Muscle layer of colon (tissue), 2 donors: ENCODE data around the gene SEMA4G.
"Not testable (repeated sequence)": the region's sequence is repeated elsewhere in the genome, so short reads cannot be mapped to it uniquely, and the experiment has no call there.

ENCODE experiments used
- H3K27ac ChIP-seq: one replicate; pipeline ENCODE4 v1.7.0; 2013; ENCODE audit warnings: low read depth, mild to moderate bottlenecking, low read length, moderate library complexity
- H3K27me3 ChIP-seq, 2 donors: one replicate each; pipeline ENCODE4 v1.7.0; 2013; ENCODE audit warnings: low read length in 2 of 2, mild to moderate bottlenecking in 2 of 2; ENCODE audit not compliant: insufficient read depth in 2 of 2, control insufficient read depth in 1 of 2
- H3K36me3 ChIP-seq: one replicate; pipeline ENCODE4 v1.7.0; 2013; ENCODE audit warnings: mild to moderate bottlenecking, low read length; ENCODE audit not compliant: insufficient read depth
- H3K4me1 ChIP-seq: one replicate; pipeline ENCODE4 v1.7.0; 2013; ENCODE audit warnings: mild to moderate bottlenecking, low read length; ENCODE audit not compliant: insufficient read depth
- H3K4me3 ChIP-seq, 2 donors: one replicate each; pipeline ENCODE4 v1.7.0; 2013; ENCODE audit warnings: low read length in 2 of 2, low read depth in 1 of 2, mild to moderate bottlenecking in 1 of 2, moderate library complexity in 1 of 2
- H3K9ac ChIP-seq: one replicate; pipeline ENCODE4 v1.7.0; 2013; ENCODE audit warnings: low read length
- H3K9me3 ChIP-seq: one replicate; pipeline ENCODE4 v1.7.0; 2013; ENCODE audit warnings: mild to moderate bottlenecking, low read length
- donor health status: abdominal sarcoma.
- donor health status: Adenocarcinoma of cecum.

Gene SEMA4G

DNA sequence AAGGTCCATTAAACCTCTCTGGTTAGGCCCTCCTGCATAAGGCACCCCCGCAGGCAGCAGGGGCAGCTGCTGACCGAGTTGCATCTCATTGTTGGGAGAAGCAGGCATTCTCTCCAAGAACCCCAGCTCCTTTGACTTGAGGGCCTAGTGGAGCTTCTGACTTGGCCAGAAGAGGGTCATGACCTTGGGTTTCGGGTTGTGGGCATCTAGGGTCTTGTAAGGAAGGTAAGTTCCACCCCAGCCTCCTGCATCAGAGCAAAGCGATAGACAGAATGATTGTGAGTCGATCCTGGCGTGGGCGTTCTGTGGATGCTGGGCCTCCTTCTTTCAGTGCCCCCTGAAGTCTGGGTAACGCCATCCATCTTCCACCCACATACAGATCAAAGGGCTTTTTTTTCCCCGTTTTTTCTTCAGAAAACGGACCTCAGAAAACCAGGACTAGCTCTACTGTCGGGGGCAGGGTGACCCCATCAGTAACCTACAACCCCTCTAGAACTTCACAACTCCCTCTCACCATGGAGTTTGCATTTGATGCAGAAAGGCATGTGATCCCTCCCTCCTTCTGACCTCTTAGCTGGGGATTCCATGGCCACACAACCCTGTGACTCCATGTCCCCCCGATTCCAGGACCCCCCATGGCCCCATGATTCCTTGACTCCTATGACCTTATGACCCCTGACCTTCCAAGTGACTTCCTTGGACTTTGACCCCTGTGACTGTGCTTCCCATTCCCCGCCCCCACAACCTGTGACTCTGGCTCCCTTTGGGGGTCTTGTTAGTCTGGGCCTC lies 3.0 kb downstream of the SEMA4G start:
- H3K4me1 ChIP-seq, result peaks cover 8% of the 10 kb centered on the region
- H3K27ac ChIP-seq, result no peak overlapping the region
- H3K9me3 ChIP-seq, result no peaks in the 10 kb centered on the region
- H3K27me3 ChIP-seq, result no peaks in the 10 kb centered on the region
- no peaks in the 10 kb centered on the region for H3K36me3 ChIP-seq
- no peak overlapping the region for H3K4me3 ChIP-seq
- no peak overlapping the region for H3K9ac ChIP-seq

DNA sequence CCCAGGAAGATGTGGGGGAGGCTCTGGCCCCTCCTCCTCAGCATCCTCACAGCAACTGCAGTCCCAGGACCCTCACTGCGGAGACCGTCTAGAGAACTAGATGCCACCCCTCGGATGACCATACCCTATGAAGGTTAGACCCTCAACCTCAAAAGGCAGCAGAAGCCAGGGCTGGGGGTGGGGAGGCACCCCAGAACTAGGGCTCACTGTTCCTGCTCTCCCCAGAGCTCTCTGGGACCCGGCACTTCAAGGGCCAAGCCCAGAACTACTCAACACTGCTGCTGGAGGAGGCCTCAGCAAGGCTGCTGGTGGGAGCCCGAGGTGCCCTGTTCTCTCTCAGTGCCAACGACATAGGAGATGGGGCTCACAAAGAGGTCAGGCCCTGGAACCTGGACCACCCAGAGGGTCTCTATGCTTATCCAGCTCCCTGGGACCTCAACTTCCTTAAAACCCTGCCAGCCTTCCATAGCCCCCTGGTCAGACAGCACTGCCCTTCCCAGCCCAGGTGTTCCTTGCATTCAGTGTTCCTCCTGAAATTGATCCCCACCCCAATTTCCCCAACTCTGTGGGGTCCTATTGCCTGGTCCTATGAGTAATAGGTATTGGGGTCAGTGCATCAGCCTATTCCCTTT lies 3.7 kb downstream of the SEMA4G start:
- Histone ChIP-seq H3K27ac (no peak overlapping the region), H3K27me3 (no peaks in the 10 kb centered on the region), H3K4me3 (no peak overlapping the region), H3K9me3 (no peaks in the 10 kb centered on the region), H3K4me1 (peaks cover 8% of the 10 kb centered on the region), H3K9ac (no peak overlapping the region), H3K36me3 (peaks cover 6% of the 10 kb centered on the region)

DNA sequence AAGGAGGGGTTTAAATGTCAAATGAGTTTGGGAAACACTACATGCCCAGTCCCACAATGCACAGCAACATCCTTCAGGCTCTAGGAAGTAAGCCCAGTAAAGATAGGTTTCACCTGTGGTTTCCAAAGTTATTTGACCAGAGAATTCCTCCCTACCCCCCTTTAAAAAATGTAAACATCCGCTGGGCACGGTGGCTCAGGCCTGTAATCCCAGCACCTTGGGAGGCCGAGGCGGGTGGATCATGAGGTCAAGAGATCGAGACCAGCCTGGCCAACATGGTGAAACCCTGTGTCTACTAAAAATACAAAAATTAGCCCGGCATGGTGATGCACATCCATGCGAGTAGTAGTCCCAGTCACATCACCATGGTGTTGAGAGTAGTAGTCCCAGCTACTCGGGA lies 6.1 kb downstream of the SEMA4G start:
- not testable (repeated sequence) for H3K9ac ChIP-seq, H3K27ac ChIP-seq, H3K4me1 ChIP-seq, H3K9me3 ChIP-seq, H3K4me3 ChIP-seq, H3K27me3 ChIP-seq
- H3K36me3 ChIP-seq, result peaks cover 23% of the 10 kb centered on the region

DNA sequence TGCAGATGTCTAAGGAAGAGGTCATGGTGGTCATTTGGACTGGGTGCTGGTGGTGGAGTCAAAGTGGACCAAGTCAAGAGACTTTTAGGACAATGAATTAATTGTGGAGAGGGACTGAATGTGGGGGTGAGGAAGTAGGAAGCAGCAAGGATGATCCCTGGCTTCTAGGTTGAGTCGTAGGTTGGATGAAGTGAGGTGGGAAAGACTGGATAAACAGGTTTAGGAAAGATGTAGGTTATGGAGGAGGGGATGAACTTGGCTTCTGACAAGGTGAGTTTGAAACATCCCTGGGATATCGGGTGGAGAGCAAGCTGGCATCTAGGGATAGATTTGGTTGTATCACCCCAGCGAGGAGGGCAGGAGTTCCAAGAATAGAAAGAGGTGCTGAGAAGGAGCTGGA lies 7.6 kb downstream of the SEMA4G start:
- Histone ChIP-seq H3K9ac (no peak overlapping the region), H3K36me3 (peaks cover 33% of the 10 kb centered on the region), H3K4me3 (no peak overlapping the region)

DNA sequence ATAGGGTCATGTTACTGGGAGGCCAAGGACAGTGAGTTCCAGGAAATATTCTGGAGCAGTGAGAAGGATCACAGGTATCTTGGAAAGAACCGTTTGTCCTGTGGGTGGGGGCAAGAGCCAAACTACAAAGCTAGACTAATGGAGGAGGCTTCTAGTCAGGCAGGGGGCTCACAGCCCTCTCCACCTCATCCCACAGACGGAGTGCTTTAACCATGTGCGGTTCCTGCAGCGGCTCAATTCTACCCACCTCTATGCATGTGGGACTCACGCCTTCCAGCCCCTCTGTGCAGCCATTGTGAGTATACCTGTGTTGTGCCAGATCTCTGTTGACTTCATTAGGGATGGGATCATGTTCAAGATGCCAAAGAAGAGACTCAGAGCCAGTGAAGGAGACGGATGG lies 8.1 kb downstream of the SEMA4G start:
- Histone ChIP-seq H3K27me3 (no peaks in the 10 kb centered on the region), H3K9ac (no peak overlapping the region), H3K4me1 (no peaks in the 10 kb centered on the region), H3K36me3 (peaks cover 33% of the 10 kb centered on the region), H3K27ac (no peak overlapping the region), H3K9me3 (no peaks in the 10 kb centered on the region), H3K4me3 (no peak overlapping the region)

More for the DNA sequence above, 7.6 kb downstream of the SEMA4G start:
- Histone ChIP-seq H3K9me3 (no peaks in the 10 kb centered on the region), H3K27ac (no peak overlapping the region), H3K4me1 (no peaks in the 10 kb centered on the region), H3K27me3 (no peaks in the 10 kb centered on the region)

DNA sequence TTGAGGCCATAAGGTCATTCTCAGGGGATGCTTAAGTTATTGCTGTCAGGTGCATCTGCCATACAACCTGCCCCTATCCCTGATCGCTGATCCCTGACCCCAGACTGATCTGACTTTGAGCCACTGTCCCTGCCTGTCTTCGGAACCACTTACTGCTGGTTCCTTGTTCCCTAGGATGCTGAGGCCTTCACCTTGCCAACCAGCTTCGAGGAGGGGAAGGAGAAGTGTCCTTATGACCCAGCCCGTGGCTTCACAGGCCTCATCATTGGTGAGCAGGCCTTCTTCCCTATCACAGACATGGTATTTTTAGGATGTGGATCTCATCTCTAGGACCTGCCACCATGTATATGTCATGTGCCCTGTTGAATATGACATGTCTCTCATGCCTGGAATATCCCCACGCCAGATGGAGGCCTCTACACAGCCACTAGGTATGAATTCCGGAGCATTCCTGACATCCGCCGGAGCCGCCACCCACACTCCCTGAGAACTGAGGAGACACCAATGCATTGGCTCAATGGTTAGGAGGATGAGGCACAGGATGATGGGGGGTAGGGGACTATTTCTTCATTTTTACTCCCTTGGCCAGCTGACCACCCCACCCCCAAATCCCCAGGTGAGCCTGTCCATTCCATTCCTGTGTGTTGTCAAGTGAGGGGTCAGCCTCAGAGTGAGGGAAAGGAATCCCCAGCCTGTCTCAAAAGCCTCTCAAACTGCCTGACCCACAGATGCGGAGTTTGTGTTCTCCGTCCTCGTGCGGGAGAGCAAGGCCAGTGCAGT lies 9.0 kb downstream of the SEMA4G start:
- no peaks in the 10 kb centered on the region for H3K9me3 ChIP-seq
- H3K27ac ChIP-seq, result no peak overlapping the region
- H3K9ac ChIP-seq, result no peak overlapping the region
- H3K4me1 ChIP-seq, result no peaks in the 10 kb centered on the region
- peaks cover 33% of the 10 kb centered on the region for H3K36me3 ChIP-seq
- H3K27me3 ChIP-seq, result no peaks in the 10 kb centered on the region
- H3K4me3 ChIP-seq, result no peak overlapping the region

DNA sequence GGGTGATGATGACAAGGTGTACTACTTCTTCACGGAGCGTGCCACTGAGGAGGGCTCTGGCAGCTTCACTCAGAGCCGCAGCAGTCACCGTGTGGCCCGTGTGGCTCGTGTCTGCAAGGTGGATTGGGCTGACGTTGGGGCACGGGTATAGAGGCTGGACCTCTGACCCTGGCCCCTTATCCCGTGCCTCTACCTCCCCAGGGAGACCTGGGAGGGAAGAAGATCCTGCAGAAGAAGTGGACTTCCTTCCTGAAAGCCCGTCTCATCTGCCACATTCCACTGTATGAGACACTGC lies 9.5 kb downstream of the SEMA4G start:
- Histone ChIP-seq H3K27ac (no peak overlapping the region), H3K9me3 (no peaks in the 10 kb centered on the region), H3K9ac (no peak overlapping the region), H3K4me1 (no peaks in the 10 kb centered on the region), H3K36me3 (peaks cover 33% of the 10 kb centered on the region), H3K27me3 (no peaks in the 10 kb centered on the region), H3K4me3 (no peak overlapping the region)

DNA sequence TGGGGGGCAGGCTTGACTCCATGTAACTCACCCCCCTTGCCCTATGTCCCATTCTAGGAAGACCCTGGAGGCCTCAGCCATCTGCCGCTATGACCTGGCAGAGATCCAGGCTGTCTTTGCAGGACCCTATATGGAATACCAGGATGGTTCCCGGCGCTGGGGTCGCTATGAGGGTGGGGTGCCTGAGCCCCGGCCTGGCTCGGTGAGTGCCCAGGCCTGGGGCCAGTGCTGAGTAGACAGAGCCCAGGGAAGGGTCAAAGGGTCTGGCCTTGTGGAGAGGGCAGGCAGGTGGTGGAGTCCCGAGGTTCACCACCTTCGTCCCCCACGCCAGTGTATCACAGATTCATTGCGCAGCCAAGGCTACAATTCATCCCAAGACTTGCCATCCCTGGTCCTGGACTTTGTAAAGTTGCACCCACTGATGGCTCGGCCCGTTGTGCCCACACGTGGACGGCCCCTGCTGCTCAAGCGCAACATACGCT lies 10.5 kb downstream of the SEMA4G start:
- Histone ChIP-seq H3K9ac (no peak overlapping the region), H3K36me3 (peaks cover 33% of the 10 kb centered on the region), H3K4me3 (no peak overlapping the region), H3K27me3 (no peaks in the 10 kb centered on the region), H3K9me3 (no peaks in the 10 kb centered on the region), H3K27ac (no peak overlapping the region), H3K4me1 (no peaks in the 10 kb centered on the region)

DNA sequence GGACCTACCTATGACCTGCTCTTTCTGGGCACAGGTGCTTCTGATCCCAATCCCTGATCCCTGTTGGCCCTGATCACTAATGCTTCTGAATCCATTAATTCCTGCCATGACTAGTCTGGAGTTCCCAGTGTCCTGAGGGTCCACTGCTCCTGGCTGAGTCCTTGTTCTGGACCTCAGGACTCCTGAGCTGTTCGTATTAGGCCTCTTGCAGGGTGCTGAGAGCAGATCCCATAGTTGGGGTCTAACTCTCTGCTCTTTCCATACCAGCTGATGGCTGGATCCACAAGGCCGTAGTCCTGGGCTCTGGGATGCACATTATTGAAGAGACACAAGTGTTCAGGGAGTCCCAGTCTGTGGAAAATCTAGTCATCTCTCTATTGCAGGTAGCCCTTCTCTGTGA lies 11.0 kb downstream of the SEMA4G start:
- H3K9ac ChIP-seq, result no peak overlapping the region
- peaks cover under 1% of the 10 kb centered on the region for H3K4me1 ChIP-seq
- H3K4me3 ChIP-seq, result no peak overlapping the region
- no peaks in the 10 kb centered on the region for H3K9me3 ChIP-seq
- peaks cover 33% of the 10 kb centered on the region for H3K36me3 ChIP-seq
- H3K27me3 ChIP-seq, result no peaks in the 10 kb centered on the region
- no peak overlapping the region for H3K27ac ChIP-seq

DNA sequence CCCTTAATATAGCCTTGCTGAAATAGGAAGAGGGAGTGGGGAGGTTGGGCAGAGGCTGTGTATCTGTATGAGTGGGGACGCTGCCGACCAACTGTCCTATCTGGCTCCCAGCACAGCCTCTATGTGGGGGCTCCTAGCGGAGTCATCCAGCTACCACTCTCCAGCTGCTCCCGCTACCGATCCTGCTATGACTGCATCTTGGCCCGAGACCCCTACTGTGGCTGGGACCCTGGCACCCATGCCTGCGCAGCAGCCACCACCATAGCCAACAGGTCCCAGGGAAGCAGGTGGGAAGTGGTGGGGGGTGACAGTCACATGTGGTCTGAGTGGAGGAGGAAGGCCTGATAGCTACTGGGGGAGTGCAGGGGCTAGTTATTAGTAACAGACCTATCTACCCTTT lies 11.4 kb downstream of the SEMA4G start:
- H3K36me3 ChIP-seq, result peaks cover 33% of the 10 kb centered on the region

DNA sequence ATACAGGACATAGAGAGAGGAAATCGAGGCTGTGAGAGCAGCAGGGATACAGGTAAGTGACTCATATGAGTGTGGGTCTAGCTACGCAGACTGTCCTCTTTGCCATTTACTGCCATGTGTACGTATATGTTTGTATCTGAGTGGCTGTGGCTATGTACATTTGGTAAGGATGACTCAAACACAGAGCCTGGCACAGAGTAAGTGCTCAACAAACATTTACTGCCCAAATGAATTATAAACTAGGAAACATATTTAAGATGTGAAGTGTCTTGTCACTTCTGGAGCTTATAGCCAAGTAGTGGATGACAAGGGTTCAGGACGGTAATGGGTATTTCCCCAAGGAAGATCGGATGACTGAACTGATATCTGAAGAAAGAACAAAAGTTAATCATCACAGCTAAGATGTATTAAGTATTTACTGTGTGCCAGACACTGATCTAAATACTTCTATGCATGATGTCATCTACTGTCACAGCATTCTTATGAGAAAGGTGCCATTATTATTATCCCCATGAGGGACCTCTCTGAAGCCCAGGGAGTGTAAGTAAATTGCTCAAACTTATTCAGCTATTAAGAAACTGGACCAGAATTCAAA lies 12.0 kb downstream of the SEMA4G start:
- no peaks in the 10 kb centered on the region for H3K27me3 ChIP-seq
- H3K4me3 ChIP-seq, result no peak overlapping the region
- H3K4me1 ChIP-seq, result peaks cover 10% of the 10 kb centered on the region
- H3K36me3 ChIP-seq, result peaks cover 37% of the 10 kb centered on the region
- no peak overlapping the region for H3K9ac ChIP-seq
- no peak overlapping the region for H3K27ac ChIP-seq
- no peaks in the 10 kb centered on the region for H3K9me3 ChIP-seq

More for the DNA sequence above, 11.4 kb downstream of the SEMA4G start:
- H3K9ac ChIP-seq, result no peak overlapping the region
- H3K27me3 ChIP-seq, result no peaks in the 10 kb centered on the region
- H3K4me1 ChIP-seq, result peaks cover 4% of the 10 kb centered on the region
- H3K27ac ChIP-seq, result no peak overlapping the region
- H3K4me3 ChIP-seq, result no peak overlapping the region
- H3K9me3 ChIP-seq, result no peaks in the 10 kb centered on the region
